Measurements from ENCODE around the gene PTPN7. TPM values are rescaled to one million over a fixed set of nuclear protein-coding genes. Genes with fewer than 3 reads are reported as not detected.
"Not testable (repeated sequence)": the region's sequence is repeated elsewhere in the genome, so short reads cannot be mapped to it uniquely, and the experiment has no call there.

Gene PTPN7
- total RNA-seq, 2 experiments from 2014 or later = 67.5 to 83.1 TPM

GRCh38 chr1:202113690-202114300 is 46.6 kb downstream of the PTPN7 start:
- Histone ChIP-seq H3K36me3 (ENCODE audit: insufficient read depth, low read length) (no peaks in the 10 kb centered on the region), H3K9me2 (ENCODE audit: insufficient read depth, low read length) (no peaks in the 10 kb centered on the region), H3K79me2 (ENCODE audit: insufficient read depth, low read depth, low read length) (no peaks in the 10 kb centered on the region), H3K4me1 (ENCODE audit: insufficient read depth, low read length, poor library complexity, severe bottlenecking) (peaks cover 14% of the 10 kb centered on the region), H2AFZ (ENCODE audit: low read length) (0 out of 2 replicates have a peak overlapping the region, but pooled peaks have one; percentile 7), H3K9me3 (ENCODE audit: low read length) (no peaks in the 10 kb centered on the region), H4K20me1 (ENCODE audit: insufficient read depth, low read length) (no peaks in the 10 kb centered on the region), H3K4me3 (ENCODE audit: low read depth, low read length, poor library complexity, severe bottlenecking) (no peak overlapping the region), H3K27ac (ENCODE audit: low read depth, low read length, poor library complexity, severe bottlenecking) (no peak overlapping the region), H3K4me2 (ENCODE audit: low read length) (peak overlapping the region; percentile 30; the same call in 1 of the 2 replicates)
- DNase-seq (ENCODE audit: low spot score) = peak; percentile 27
- TF ChIP-seq EZH2phosphoT487 (IDR thresholded peaks at IDR 0.05; ENCODE audit: borderline replicate concordance, low read depth, low read length) (no peak), CTCF (conservative IDR thresholded peaks at IDR 0.05; ENCODE audit: low read length) (no peak)
- ChIA-PET CTCF (ENCODE audit: unreplicated experiment) (interaction anchor here (1.4 kb wide), 1 partner anchor 21 kb away, joined by 3 read pairs; no protein-coding TSS in a partner anchor), POLR2A (interaction anchor here (0.7 kb wide), 1 partner anchor 212 kb away, joined by 3 read pairs; no protein-coding TSS in a partner anchor)
- intact Hi-C loops (cut with micrococcal nuclease; ENCODE audit: unreplicated experiment) = loop anchor here (10.0 kb wide), 1 partner anchor 219 kb away; no protein-coding TSS in a partner anchor
- no TSS peak for BruUV-seq (replicated peaks)

DNA sequence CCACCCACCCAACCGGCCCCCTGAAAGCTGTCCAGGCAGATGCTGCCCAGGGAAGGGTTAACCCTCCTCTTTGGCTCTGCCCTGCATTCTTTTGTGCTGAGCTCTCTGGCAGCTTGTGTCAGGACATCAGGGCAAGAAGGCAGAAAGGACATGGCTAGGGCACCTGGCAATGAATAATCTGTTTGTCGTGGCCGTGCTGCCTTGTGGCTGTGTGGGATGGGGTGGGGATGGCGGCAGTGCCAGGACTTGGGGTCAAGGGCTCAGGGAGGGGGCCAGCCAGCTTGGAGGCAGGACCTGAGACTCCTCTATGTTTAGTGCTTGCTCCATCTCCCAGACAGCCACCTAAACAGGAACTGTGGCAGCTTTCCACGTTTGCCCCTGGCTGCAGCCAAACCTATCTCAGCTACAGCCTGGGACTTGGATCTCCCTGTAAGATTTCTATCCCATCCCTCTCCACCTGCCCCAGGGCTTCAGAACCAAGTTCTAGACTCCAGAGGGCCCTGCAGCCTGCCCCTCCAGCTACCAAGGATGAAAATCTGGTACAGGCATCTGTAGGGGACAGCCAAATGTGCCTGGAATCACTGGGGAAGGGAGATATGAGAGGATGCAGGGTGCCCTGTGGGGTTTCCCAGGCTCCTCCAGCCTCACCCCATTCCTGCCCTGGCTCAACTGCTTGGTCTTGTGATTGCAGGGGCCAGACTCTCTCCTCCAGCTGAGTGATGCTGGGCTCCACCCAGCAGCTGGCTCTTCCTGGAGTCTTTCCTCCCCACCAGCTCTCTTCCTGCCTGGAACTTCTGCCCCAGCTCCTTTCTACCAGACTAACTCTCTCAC is 47.3 kb downstream of the PTPN7 start:
- Histone ChIP-seq H3K79me2 (ENCODE audit: insufficient read depth, low read depth, low read length) (no peaks in the 10 kb centered on the region), H3K4me1 (ENCODE audit: insufficient read depth, low read length, poor library complexity, severe bottlenecking) (peaks cover 14% of the 10 kb centered on the region), H3K36me3 (ENCODE audit: insufficient read depth, low read length) (no peaks in the 10 kb centered on the region), H3K27ac (ENCODE audit: low read depth, low read length, poor library complexity, severe bottlenecking) (no peak overlapping the region), H3K4me2 (ENCODE audit: low read length) (no peak overlapping the region), H4K20me1 (ENCODE audit: insufficient read depth, low read length) (no peaks in the 10 kb centered on the region), H3K9me3 (ENCODE audit: low read length) (no peaks in the 10 kb centered on the region), H2AFZ (ENCODE audit: low read length) (no peak overlapping the region), H3K9me2 (ENCODE audit: insufficient read depth, low read length) (no peaks in the 10 kb centered on the region), H3K4me3 (ENCODE audit: low read depth, low read length, poor library complexity, severe bottlenecking) (no peak overlapping the region)
- ChIA-PET POLR2A (no interaction called here), CTCF (ENCODE audit: unreplicated experiment) (interaction anchor here (1.4 kb wide), 1 partner anchor 22 kb away, joined by 3 read pairs; no protein-coding TSS in a partner anchor)
- no TSS peak for BruUV-seq (replicated peaks)
- TF ChIP-seq EZH2phosphoT487 (IDR thresholded peaks at IDR 0.05; ENCODE audit: borderline replicate concordance, low read depth, low read length) (no peak), CTCF (conservative IDR thresholded peaks at IDR 0.05; ENCODE audit: low read length) (no peak)
- DNase-seq (ENCODE audit: low spot score) = no peak
- intact Hi-C loops (cut with micrococcal nuclease; ENCODE audit: unreplicated experiment) = loop anchor here (10.0 kb wide), 1 partner anchor 218 kb away; no protein-coding TSS in a partner anchor

DNA sequence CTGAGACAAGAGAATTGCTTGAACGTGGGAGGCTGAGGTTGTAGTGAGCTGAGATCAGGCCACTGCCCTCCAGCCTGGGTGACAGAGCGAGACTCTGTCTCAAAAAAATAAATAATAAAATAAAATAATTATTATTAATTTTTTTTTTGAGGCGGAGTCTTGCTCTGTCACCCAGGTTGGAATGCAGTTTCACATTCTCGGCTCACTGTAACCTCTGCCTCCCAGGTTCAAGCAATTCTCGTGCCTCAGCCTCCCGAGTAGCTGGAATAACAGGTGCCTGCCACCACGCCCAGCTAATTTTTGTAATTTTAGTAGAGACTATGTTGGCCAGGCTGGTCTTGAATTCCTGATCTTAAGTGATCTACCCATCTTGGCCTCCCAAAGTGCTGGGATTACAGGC is 48.8 kb downstream of the PTPN7 start:
- H4K20me1 ChIP-seq (ENCODE audit: insufficient read depth, low read length); H2AFZ ChIP-seq (ENCODE audit: low read length); H3K4me3 ChIP-seq (ENCODE audit: low read depth, low read length, poor library complexity, severe bottlenecking); H3K4me2 ChIP-seq (ENCODE audit: low read length); CTCF ChIA-PET (ENCODE audit: unreplicated experiment); H3K9me2 ChIP-seq (ENCODE audit: insufficient read depth, low read length); H3K79me2 ChIP-seq (ENCODE audit: insufficient read depth, low read depth, low read length); POLR2A ChIA-PET; H3K27ac ChIP-seq (ENCODE audit: low read depth, low read length, poor library complexity, severe bottlenecking); BruUV-seq (replicated peaks); H3K9me3 ChIP-seq (ENCODE audit: low read length); DNase-seq (ENCODE audit: low spot score); H3K36me3 ChIP-seq (ENCODE audit: insufficient read depth, low read length): not testable (repeated sequence)
- intact Hi-C loops (cut with micrococcal nuclease; ENCODE audit: unreplicated experiment) = loop anchor here (10.0 kb wide), 1 partner anchor 217 kb away; no protein-coding TSS in a partner anchor
- peaks cover 14% of the 10 kb centered on the region for H3K4me1 ChIP-seq (ENCODE audit: insufficient read depth, low read length, poor library complexity, severe bottlenecking)

Data from OCI-LY7 (cell line).